NB4 (cell line): Measurements from ENCODE around the gene EDNRA.

Source experiments
- DNase-seq: peaks from one replicate; pipeline ENCODE4 v3.0.0; 2010; ENCODE audit warnings: low read depth
- H3K4me3 ChIP-seq: one replicate; pipeline ENCODE4 v1.5.1; 2011; ENCODE audit warnings: mild to moderate bottlenecking, low read depth, low read length, moderate library complexity
- CTCF ChIP-seq: IDR thresholded peaks from one replicate; pipeline ENCODE4 v1.5.1; 2012; ENCODE audit warnings: low read depth, low read length
- MAX ChIP-seq: IDR thresholded peaks from 2 replicates; pipeline ENCODE4 v1.6.1; 2011; ENCODE audit warnings: low read depth, low read length
- MYC ChIP-seq: IDR thresholded peaks from 2 replicates; pipeline ENCODE4 v1.6.1; 2011; ENCODE audit warnings: low read depth, low read length
- POLR2A ChIP-seq: IDR thresholded peaks from 2 replicates; pipeline ENCODE4 v1.6.1; 2011; ENCODE audit warnings: mild to moderate bottlenecking; ENCODE audit not compliant: insufficient read length; ENCODE audit errors: extremely low read depth

The EDNRA gene

GRCh38 chr4:147542229-147542990 is 61.5 kb downstream of the EDNRA start:
- no peak for DNase-seq
- TF ChIP-seq MYC (no peak), CTCF (no peak)
- H3K4me3 ChIP-seq: no peak overlapping the region

- no peak overlapping the region for H3K4me3 ChIP-seq
- TF ChIP-seq MYC: no peak
- TF ChIP-seq CTCF: no peak
- no peak for TF ChIP-seq MAX
- TF ChIP-seq POLR2A: no peak
- no peak for DNase-seq
Measured at GRCh38 chr4:147543034-147543433, 62.1 kb downstream of the EDNRA start.

- DNase-seq: no peak
- no peak overlapping the region for H3K4me3 ChIP-seq
- no peak for TF ChIP-seq MAX
- TF ChIP-seq POLR2A: no peak
- TF ChIP-seq CTCF: no peak
- TF ChIP-seq MYC: no peak
Measured at GRCh38 chr4:147546349-147546748, 65.5 kb downstream of the EDNRA start.

- TF ChIP-seq MYC (no peak), CTCF (no peak), POLR2A (no peak), MAX (no peak)
- DNase-seq: no peak
- H3K4me3 ChIP-seq: no peak overlapping the region
Measured at GRCh38 chr4:147547314-147548056, 66.6 kb downstream of the EDNRA start.

GRCh38 chr4:147548256-147548655 is 67.4 kb downstream of the EDNRA start:
- TF ChIP-seq CTCF: no peak
- no peak for TF ChIP-seq POLR2A
- H3K4me3 ChIP-seq: no peak overlapping the region
- no peak for DNase-seq

GRCh38 chr4:147550626-147551246 is 69.8 kb downstream of the EDNRA start:
- no peak for TF ChIP-seq POLR2A
- TF ChIP-seq MYC: no peak
- TF ChIP-seq MAX: no peak
- no peak for TF ChIP-seq CTCF
- no peak overlapping the region for H3K4me3 ChIP-seq
- no peak for DNase-seq
